SH-SY5Y (cell line): ENCODE measurements around the gene GJC1.

Experiments
- GATA2 ChIP-seq: IDR thresholded peaks from 2 replicates; pipeline ENCODE4 v1.6.1; 2011; ENCODE audit warnings: mild to moderate bottlenecking, low read depth, low read length
- GATA3 ChIP-seq: IDR thresholded peaks from 2 replicates; pipeline ENCODE4 v1.6.1; 2011; ENCODE audit warnings: low read depth, mild to moderate bottlenecking, low read length, moderate library complexity

- TF ChIP-seq GATA2 (no peak), GATA3 (no peak)
These were observed 80.8 kb downstream of the GJC1 start for GRCh38 chr17:44749076-44749979.
